ENCODE data around the gene HS6ST1.
A peak's percentile ranks its signal among the peaks of the same experiment; 100 is the strongest.
"Not testable (repeated sequence)": the region's sequence is repeated elsewhere in the genome, so short reads cannot be mapped to it uniquely, and the experiment has no call there.

The HS6ST1 gene

DNA sequence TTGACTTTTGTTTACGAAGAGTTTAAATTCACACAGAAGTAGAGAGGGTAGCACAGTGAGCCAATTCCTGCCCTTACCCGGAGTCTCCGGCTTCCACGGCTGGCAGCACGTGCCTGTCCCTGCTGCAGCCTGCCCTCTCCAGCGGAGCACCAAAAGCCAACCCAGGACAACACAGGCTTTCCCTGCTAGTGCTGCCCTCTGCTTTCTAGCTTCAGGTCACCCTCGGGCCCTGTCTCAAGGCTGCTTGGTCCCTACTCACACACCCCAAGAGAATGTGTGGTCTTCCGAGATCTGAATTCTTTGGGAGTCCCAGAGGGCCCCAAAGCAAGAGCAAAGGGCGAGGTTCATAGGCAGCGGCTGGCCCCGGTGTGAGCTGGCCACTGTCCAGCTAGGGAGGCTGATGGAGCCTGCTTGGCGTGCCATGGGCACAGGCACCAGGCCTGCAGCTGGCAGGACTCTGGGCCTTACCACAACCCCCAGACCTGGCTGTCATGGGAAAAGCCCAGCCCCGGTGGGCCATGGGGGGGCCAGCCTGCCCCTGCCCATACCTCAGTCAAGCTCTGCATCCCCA lies 7.0 kb upstream of the HS6ST1 start:
- TF ChIP-seq TAF1 (IDR thresholded peaks at IDR 0.05; ENCODE audit: borderline replicate concordance, low read depth, low read length), result no peak
- TF ChIP-seq POLR2A (IDR thresholded peaks at IDR 0.05; ENCODE audit: low read depth, low read length), result no peak
- TF ChIP-seq POLR2AphosphoS5 (IDR thresholded peaks at IDR 0.05; ENCODE audit: low read depth, low read length), result no peak
- FAIRE-seq (no peak), DNase-seq (ENCODE audit: insufficient read length) (no peak)

DNA sequence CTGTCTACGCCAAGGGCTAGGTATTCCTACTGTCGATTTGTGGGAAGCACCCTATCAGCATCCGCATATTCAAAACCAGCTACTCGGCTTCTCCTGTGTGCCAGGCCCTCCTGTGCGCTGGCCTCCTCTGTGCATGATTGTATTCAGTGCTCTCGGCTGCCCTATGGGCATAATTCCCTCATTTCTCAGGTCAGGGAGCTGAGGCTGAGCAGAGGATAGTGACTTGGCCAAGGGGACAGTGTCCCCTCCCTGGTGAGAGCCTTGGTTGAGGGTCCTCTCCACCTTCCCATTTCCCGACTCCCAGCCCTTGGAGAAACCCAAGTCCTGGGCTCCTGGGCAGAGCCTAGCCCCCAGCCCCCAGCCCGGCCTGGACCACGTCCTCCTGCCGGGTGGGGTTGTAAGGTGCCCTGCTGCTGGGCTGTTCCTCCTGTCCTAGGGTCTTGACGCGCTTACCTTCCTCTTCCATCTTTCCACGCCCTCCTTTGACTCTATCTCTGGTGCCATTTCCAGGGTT lies 6.3 kb upstream of the HS6ST1 start:
- no peak for FAIRE-seq
- no peak for TF ChIP-seq POLR2A (IDR thresholded peaks at IDR 0.05; ENCODE audit: low read depth, low read length)
- no peak for TF ChIP-seq TAF1 (IDR thresholded peaks at IDR 0.05; ENCODE audit: borderline replicate concordance, low read depth, low read length)
- no peak for TF ChIP-seq POLR2AphosphoS5 (IDR thresholded peaks at IDR 0.05; ENCODE audit: low read depth, low read length)
- DNase-seq (ENCODE audit: insufficient read length), result no peak

DNA sequence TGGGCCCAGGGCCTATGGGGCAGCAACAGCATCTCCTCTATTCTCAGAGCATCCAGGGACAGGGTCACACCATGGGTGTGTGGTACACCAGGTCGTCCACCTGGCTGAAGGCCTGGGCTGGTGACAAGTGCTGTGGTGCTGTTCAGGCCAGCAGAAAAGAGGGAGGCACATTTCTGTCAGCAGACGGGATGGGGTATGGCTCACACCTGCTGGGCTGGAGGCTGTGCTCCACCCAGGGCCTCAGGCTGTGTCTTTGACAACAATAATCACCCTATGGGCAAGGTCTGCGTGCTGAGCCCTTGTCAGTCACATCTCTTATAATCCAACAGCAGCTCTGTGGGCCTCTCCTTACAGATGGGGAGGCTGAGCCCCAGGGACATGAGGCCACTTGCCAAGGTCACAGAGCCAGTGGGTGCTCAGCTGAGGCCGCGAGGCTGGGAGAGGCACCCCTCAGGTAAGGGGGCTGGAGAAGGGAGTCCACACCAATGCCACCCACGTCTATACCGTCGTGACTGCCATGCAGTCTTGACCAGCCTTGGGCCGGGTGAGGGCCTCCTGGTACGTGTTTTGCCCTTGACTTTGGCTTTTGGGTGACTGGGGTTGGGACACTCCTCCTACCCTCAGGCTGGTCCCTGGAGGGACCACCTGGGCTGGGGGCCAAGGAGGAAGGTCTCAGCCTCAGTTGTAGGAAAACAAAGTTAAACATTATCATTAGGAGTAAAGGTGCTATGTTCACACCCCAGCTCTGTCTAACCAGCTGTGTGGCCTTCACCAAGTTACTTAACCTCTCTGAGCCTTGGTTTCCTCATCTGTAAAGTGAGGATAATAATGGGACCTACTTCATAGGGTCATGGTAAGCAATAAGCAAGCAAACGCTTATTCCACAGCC lies 5.6 kb upstream of the HS6ST1 start:
- FAIRE-seq, result no peak
- no peak for DNase-seq (ENCODE audit: insufficient read length)

DNA sequence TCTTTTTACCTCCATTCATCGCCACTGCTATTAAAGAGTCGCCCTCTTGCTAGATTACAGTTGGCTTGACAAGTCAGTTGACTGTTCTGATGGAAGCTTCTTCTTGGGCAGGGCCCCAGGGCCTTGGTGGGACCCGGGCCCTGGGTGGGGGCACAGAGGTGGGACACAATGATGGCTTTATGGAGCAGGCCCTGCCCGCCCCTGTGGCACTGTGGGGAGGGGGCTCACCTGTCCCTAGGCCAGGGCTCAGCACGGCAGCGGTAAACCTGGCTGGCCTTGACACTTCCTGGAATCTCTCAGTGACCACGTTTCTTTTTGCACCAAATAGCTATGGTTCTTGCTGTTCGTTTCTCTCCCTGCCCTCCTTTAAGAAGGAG lies 4.9 kb upstream of the HS6ST1 start:
- FAIRE-seq (no peak), DNase-seq (ENCODE audit: insufficient read length) (no peak)
- TF ChIP-seq TAF1 (IDR thresholded peaks at IDR 0.05; ENCODE audit: borderline replicate concordance, low read depth, low read length) (no peak), POLR2AphosphoS5 (IDR thresholded peaks at IDR 0.05; ENCODE audit: low read depth, low read length) (no peak), POLR2A (IDR thresholded peaks at IDR 0.05; ENCODE audit: low read depth, low read length) (no peak)

More for the DNA sequence above, 5.6 kb upstream of the HS6ST1 start:
- TF ChIP-seq TAF1 (IDR thresholded peaks at IDR 0.05; ENCODE audit: borderline replicate concordance, low read depth, low read length) (no peak), POLR2AphosphoS5 (IDR thresholded peaks at IDR 0.05; ENCODE audit: low read depth, low read length) (no peak), POLR2A (IDR thresholded peaks at IDR 0.05; ENCODE audit: low read depth, low read length) (no peak)

DNA sequence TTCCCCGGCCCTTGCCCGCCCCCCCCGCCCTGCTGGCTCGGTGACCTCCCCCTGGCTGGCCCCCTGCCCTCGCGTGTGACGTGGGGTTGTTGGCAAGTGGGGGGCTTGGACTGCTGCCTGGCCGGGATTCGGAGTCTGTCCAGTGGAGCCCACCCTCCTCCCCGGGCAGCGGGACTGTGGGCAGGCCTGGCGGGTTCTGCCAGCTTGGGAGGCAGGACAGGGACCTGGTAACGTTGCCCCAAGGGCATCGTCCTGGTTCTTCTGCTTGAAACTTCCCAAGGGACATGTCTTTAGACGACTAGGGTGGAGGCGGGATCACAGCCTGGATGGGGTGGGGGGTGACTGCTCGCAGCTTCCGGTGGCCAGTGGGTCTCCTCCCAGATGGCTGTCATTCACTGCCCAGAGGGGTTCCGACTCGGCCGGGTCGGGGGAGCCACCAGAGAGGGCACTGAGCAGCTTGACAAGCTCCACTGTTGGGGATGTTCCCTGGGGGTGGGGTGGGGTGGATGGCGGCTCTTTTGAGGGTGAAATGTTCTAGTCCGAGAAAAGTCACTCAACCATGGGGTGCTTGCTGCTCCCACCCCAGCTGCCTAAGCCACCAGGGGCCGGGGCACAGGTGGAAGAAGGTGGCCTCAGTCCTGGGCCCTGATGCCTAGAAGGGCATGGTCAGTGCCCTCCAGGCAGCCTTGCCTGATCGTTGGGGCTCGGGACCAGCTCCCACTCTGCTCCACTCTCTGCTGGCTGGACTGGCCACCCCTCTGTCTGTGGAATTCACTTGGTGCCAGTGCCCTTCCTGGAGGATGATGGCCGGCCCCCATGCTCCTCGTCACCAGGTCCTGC lies 4.3 kb upstream of the HS6ST1 start:
- FAIRE-seq (no peak), DNase-seq (ENCODE audit: insufficient read length) (peak; percentile 16)
- TF ChIP-seq POLR2A (IDR thresholded peaks at IDR 0.05; ENCODE audit: low read depth, low read length) (no peak), POLR2AphosphoS5 (IDR thresholded peaks at IDR 0.05; ENCODE audit: low read depth, low read length) (no peak), TAF1 (IDR thresholded peaks at IDR 0.05; ENCODE audit: borderline replicate concordance, low read depth, low read length) (no peak)

DNA sequence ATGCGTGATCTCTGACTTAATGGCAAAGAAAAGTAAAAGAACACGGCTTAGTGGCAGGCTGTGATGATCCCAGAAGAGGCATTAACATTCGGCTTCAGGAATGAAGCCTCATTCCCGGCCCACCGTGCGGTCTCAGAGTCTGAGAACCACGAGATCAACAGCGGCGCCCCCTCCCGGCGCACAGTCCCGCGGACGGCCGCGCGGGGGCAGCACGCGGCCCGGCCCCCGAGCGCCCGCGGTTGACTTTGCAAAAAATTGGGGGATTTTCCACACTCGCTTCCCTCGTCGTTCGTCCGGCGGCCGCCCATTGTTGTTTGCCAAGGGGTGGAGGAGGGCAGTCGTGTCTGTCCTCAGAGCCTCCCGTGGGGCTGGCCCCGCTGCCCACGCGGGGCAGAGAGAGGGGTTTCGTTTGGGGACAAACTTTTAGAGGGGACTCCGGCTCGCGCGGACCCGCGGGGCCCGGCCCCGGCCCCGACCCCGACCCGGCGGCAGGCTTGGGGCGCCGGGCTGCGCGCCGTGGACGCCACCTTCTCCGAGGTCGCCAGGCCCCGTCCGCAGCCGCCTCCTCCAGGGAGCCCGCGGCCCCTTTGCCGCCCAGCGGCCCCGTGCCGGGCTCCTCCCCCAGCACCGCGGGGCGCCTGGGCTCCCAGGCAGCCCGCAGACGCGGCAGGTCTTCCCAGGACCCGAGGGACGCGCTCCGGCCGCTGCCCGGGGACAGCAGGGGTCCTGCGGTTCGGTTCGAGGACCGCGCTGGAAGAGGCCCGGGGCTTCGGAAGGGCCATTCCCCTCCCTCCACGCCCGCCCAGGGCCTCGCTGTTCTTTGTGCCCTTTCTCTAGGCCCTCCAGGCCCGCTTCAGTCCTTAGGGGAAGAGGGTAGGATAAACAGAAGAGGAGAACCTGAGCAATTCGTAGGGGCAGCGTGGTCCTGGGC lies 3.4 kb upstream of the HS6ST1 start:
- TF ChIP-seq POLR2A (IDR thresholded peaks at IDR 0.05; ENCODE audit: low read depth, low read length) (peak; percentile 35; the same call in 1 of the 2 replicates), TAF1 (IDR thresholded peaks at IDR 0.05; ENCODE audit: borderline replicate concordance, low read depth, low read length) (no peak), POLR2AphosphoS5 (IDR thresholded peaks at IDR 0.05; ENCODE audit: low read depth, low read length) (peak; percentile 46; the same call in 1 of the 2 replicates)
- peak; percentile 89 for DNase-seq (ENCODE audit: insufficient read length)
- FAIRE-seq, result peak; percentile 86

DNA sequence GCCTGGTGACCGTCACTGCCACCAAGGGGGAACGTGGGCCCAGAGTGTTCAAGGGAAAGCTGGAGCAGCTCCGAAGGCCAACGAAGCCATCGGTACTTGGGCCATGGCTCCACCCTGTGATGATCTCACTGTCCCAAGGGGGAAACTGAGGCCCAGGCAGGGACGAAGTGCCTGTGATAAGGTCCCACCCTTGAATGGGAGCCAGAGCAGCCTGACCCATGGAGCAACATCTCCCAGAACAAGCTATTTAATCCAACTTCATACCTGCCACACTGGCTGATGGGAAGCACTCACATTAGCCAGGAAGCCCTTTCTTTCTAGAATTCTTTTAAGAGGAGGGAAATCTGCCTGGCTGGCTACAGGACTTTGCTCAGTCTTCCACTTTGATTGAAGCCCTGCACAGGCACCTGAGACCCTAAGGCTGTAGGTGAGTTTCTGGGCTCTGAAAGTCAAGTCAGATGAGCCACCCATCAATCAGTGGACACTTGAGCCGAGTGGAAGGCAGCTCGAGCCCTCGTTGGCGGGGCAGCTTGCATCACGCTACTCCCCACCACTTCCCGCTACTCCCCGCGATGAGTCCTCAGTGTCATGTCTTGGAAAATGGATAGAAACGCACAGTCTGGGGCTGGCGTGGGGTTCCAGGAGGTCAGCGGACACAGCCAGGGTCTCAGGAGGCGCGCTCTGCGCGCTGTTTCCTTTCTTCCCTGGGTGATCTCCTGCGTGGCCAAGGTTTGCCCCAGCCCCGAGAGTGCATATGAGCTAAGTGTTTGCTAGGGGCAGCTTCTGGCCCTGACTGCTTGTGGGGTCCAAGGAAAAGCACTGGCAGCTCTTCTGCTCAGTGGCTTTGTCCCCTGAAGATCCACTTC lies 2.5 kb upstream of the HS6ST1 start:
- FAIRE-seq (no peak), DNase-seq (ENCODE audit: insufficient read length) (peak; percentile 10)
- no peak for TF ChIP-seq TAF1 (IDR thresholded peaks at IDR 0.05; ENCODE audit: borderline replicate concordance, low read depth, low read length)
- TF ChIP-seq POLR2AphosphoS5 (IDR thresholded peaks at IDR 0.05; ENCODE audit: low read depth, low read length), result no peak
- TF ChIP-seq POLR2A (IDR thresholded peaks at IDR 0.05; ENCODE audit: low read depth, low read length), result no peak

DNA sequence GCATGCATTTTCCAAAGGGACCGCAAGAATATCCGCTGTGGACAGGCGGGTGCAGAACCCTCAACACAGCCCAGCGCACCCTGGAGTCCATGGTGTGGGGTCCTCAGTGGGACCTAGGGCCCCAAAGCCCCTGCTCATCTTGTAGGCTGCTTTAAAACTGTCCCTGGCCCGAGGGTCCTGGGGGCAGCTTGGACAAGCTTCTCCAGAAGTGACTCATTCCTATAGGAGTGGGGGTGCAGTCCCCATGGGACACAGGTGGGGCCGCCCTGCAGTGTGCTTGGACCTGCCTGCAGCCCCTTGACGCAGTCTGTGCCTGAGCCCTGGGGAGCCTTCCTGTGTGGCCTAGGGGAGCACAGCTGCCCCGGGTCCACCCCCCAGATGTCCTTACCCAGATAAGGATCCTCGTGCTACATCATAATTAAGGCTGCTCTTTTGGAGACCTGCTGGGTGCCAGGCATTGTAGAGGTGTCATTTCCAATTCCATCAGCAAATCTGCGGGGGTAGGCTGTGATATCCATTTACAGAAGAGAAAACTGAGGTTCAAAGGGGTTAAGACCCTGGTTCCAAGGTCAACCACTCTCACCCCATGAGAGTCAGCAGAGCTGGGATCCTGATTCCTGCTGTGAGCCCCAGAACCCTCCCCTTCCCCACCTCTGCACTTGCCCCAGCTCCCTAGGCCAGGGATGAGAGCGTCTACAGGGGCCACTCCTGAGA lies 1.7 kb upstream of the HS6ST1 start:
- TF ChIP-seq TAF1 (IDR thresholded peaks at IDR 0.05; ENCODE audit: borderline replicate concordance, low read depth, low read length) (no peak), POLR2AphosphoS5 (IDR thresholded peaks at IDR 0.05; ENCODE audit: low read depth, low read length) (no peak), POLR2A (IDR thresholded peaks at IDR 0.05; ENCODE audit: low read depth, low read length) (no peak)
- FAIRE-seq, result no peak
- no peak for DNase-seq (ENCODE audit: insufficient read length)

DNA sequence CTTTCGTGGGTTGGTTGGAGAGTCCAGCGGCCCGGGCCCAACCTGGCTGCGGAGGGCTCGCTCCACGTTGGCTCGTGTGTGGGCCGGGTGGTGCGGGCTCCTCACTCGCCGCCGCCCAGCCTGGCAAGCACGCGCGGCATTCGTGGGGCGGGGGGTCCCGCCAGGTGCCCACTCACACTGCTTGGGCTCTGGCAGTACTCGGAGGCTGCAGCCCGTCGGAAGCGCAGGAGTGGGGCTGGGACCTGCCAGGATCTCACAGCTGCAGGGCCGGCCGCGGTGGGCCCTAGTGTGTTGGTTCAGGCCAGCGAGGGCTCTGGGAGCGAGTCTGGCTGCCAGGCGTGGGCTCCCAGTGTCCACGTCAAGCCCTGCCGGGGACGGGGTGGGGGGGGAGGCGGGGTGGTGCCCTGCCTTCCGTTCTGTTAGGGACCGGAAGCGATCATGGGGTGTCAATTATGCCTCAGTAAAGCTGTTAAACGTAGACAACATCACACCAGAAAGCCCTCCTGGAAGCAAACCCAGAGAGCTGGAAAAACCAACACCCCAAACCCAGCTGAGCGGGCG lies 1.0 kb upstream of the HS6ST1 start:
- DNase-seq (ENCODE audit: insufficient read length) (no peak), FAIRE-seq (no peak)
- TF ChIP-seq POLR2AphosphoS5 (IDR thresholded peaks at IDR 0.05; ENCODE audit: low read depth, low read length), result no peak
- TF ChIP-seq POLR2A (IDR thresholded peaks at IDR 0.05; ENCODE audit: low read depth, low read length), result no peak
- no peak for TF ChIP-seq TAF1 (IDR thresholded peaks at IDR 0.05; ENCODE audit: borderline replicate concordance, low read depth, low read length)

DNA sequence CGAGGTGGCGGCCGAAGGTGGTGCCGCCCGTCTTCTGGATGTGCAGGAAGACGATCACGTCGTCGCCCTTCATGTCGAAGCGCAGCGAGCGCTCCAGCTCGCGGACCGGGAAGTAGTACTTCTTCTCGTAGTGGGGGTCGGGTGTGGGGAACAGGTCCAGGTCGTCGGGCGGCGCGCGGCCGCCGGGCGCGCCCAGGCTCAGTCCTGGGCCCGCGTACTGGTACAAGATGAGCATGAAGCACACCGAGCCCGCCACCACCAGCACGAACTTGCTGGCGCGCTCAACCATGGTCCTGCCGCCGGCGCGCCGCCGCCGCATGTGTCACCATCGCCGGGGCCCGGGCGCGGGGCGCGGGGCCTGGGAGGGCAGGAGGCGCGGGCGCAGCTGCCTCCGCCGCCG lies 423 bp downstream of the HS6ST1 start:
- not testable (repeated sequence) for DNase-seq (ENCODE audit: insufficient read length); FAIRE-seq

DNA sequence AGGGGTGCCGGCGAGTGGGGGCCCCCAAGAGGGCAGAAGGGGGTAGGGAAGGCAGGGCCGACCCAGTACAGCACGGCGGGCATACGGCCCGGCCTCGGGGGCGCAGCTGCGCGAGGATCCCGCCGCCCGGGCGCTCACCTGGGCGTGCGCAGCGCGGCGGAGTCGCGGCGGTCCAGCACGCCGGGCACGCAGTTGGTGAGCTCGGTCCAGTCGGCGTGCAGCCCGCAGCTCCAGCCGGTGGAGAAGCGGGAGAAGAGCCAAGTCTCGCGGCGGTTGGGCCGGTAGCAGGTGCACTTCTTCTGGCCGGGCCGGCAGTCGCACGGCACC lies 806 bp downstream of the HS6ST1 start:
- FAIRE-seq, result peak; percentile 66

More for the DNA sequence above, 806 bp downstream of the HS6ST1 start:
- not testable (repeated sequence) for DNase-seq (ENCODE audit: insufficient read length)
